IPS-11a (cell line): ENCODE results near the gene NCOR1.
"Not testable (repeated sequence)": the region's sequence is repeated elsewhere in the genome, so short reads cannot be mapped to it uniquely, and the experiment has no call there.

ENCODE experiments used
- H3K4me3 ChIP-seq: one replicate; pipeline ENCODE4 v1.5.1; 2013; ENCODE audit warnings: low read depth, low read length, control low read depth

The NCOR1 gene

DNA sequence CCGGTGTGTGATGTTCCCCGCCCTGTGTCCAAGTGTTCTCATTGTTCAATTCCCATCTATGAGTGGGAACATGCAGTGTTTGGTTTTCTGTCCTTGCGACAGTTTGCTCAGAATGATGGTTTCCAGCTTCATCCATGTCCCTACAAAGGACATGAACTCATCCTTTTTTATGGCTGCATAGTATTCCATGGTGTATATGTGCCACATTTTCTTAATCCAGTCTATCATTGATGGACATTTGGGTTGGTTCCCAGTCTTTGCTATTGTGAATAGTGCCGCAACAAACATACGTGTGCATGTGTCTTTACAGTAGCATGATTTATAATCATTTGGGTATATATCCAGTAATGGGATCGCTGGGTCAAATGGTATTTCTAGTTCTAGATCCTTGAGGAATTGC, 63.0 kb downstream of the NCOR1 start:
- not testable (repeated sequence) for H3K4me3 ChIP-seq

DNA sequence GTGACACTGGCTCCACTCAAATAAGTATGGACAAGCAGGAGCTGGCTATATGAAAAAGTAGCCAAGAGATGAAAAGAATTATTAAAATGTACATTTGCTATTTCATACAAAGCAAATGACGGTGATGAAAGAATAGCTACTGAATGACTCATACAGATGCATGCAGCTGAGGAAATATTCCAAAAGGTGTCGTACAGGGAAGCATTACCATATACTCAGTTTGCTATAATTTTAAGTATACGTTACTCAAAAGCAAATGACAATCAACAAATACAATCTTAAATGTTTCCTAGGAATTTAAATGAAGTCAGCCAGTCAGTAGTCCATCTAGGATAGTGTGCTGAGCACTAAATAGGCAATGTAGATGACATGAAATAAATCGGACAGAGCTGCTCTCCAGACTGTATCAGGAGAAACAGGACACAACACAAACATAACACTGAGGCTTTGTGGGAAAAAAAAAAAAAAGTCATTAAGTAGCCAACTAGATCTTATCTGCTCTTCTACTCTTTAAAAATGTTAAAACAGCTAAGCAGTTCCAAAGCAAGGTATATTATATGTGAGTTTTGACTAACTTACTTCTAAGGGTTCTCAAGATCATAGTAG, 65.0 kb downstream of the NCOR1 start:
- H3K4me3 ChIP-seq: no peak overlapping the region

DNA sequence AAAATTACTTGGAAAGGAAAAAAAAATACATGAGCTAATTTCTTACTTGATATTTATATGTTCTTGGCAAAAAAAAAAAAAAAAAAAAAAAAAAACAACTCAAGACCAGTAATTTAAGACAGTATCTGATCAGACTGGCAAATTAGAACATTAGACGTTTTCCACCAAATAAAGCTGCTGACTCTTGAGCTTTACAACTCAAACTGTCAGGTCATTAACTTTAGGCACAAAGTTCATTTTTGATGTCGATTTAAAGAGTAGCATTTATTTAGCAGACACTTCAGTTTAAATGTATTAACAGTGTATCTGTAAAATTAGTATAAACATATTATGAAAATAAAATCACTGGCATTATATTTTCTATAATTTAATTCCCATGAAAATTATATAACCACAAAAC, 66.7 kb downstream of the NCOR1 start:
- H3K4me3 ChIP-seq: no peak overlapping the region

DNA sequence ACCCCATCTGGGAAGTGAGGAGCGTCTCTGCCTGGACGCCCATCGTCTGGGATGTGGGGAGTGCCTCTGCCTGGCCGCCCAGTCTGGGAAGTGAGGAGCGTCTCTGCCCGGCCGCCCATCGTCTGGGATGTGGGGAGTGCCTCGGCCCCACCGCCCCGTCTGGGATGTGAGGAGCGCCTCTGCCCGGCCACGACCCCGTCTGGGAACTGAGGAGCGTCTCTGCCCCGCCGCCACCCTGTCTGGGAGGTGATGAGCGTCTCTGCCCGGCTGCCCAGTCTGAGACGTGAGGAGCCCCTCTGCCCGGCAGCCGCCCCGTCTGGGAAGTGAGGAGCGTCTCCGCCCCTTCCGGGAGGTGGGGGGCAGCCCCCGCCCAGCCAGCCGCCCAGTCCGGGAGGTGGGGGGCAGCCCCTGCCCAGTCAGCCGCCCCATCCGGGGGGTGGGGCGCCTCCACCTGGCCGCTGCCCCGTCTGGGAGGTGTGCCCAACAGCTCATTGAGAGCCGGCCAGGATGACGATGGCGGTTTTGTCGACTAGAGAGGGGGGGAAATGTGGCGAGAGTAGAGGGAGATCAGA, 69.9 kb downstream of the NCOR1 start:
- H3K4me3 ChIP-seq: not testable (repeated sequence)

DNA sequence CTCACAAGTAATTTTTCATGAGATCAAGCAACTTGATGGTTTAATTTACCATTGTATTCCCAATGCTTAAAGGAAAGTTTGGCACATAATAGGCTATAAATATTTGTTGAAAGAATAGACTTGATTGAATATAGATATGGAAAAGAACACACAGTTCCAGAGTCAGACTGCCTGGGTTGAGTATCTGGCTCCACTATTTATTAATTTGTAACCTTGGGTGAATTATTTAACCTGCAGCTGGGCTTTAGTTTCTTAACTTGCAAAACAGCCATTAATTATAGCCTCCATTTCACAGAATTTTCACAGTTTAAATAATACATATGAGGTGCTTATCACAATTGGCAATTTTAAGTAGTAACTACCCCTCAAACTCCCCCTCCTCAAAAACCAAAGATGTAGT, 73.6 kb downstream of the NCOR1 start:
- H3K4me3 ChIP-seq: no peak overlapping the region

DNA sequence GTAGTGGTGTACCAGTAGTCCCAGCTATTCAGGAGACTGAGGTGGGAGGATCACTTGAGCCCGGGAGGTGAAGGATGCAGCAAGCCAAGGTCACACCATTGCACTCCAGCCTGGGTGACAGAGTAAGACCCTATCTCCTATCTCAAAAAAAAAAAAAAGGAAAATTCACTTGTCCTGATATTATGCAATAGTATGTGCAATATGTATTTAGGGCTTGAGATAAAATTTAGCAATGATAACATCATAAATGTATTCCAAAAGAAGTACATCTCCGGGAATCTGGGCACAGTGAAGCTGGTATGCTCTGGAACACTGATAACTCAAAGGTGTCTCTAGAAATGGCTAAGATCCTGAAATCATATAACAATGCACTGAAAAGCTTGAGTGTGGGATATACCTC, 74.5 kb downstream of the NCOR1 start:
- no peak overlapping the region for H3K4me3 ChIP-seq

DNA sequence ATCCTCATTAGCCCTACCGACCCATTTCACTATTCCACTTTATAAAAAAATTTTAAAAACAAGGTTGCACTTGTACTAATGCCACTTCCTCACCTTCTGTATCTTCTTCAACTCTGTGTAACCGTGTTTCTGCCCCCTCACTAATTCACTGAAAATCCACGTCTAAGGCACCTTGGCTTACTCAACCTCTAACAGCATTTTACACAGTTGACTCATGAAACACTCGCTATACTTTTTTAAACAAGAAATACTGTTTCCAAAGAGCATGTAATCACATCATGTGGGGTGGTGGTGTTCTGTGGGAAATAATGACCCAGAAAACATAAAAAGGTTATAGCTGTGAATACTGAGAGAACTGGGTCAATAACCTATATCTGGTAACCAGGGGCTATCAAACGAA, 79.9 kb downstream of the NCOR1 start:
- no peak overlapping the region for H3K4me3 ChIP-seq

DNA sequence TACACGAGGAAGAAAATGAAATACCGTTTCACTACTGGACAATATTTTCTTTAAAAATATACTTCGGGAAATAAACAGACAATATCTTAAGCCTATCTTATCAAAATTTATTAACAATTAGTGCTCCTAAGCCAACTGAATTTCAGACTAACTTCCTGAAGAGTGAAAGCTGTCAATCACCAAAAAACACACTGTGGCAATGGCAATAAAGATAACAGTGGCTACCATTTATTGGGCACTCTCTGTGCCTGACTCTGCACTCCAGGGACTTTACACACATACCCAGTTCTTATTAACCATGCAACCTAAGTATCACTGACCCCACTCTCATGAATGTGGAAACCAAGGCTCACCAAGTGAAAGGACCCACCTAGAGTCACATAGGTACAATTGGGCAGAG, 83.7 kb downstream of the NCOR1 start:
- no peak overlapping the region for H3K4me3 ChIP-seq

DNA sequence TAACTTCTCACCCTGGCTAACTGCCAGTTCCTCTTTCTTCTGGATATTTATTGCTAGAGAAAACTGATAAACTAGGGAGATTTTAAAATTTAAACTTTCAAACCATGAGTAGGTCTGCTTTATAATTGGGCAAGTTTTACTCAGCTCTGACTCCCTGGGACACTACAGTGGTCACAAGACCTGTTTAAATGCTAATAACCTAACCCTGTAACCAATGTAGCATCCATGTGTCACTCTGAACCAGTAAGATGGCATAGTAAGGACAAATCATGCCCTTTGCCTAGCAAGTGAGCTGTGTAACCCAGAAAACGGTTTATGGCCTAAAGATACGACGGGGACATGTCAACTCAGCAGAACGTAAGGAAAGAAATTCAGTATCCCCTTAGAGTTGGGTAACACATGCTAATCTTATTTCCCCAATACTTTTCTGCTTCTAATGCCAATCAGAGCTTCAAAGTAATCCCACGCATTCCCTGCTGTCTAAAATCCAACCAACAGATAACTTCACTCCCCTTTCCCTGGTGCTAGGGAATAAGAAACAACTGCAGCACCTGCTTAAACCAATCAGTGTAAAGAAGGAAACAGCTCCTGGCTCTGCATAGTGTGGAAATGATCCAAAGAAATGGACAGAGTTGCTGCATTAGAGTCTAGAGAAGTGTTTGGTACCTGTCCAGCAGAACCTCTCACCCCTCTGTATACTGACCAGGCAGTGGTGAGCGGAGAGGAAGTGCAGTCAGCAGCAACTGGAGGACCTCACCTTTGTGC, 85.7 kb downstream of the NCOR1 start:
- no peak overlapping the region for H3K4me3 ChIP-seq

DNA sequence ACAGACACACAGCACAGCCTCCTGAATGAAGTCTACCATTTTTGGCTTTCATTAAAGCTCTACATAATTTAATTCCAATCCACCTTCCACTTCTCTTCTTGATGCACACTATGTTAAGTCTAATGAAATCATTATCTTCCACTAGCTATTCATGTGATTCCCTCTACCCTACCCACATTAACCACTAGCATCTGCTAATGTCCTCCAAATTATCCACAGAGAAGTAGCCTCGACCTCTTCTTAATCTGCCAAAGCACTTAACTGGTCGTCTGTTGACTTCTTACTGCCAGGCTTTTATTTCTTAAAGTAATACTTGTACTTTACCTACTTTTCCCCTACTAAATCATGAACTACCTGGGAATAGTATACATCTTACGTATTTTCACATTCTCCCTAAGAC, 91.8 kb downstream of the NCOR1 start:
- no peak overlapping the region for H3K4me3 ChIP-seq

DNA sequence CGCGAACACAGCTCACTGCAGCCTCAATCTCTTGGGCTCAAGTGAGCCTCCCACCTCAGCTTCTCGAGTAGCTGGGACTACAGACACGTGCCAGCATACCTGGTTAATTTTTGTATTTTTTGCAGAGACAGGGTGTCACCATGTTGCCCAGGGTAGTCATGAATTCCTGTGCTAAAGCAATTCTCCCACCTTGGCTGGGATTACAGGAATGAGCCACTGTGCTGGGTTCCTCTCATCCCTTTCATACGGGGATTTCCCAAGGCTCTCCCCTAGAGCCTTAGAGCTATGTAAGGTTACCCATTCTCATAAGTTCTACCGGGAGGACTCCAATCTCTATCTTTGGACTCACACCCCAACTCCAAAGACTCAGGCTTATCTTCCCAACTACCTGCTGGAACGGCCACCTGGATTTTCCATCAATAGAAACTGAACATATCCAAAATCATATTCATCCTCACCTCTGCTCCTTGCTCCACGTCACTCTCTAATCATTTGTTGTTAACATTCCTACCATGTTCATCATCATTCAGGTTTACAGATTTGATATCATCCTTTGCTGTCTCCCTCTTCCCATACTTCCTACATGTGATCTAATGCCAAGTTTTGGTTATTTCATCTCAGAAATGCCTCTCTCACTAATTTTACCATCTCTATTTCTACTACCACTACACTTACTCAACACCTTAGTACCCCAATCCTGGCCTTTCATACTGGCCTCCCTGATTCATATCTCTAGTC, 92.5 kb downstream of the NCOR1 start:
- no peak overlapping the region for H3K4me3 ChIP-seq

DNA sequence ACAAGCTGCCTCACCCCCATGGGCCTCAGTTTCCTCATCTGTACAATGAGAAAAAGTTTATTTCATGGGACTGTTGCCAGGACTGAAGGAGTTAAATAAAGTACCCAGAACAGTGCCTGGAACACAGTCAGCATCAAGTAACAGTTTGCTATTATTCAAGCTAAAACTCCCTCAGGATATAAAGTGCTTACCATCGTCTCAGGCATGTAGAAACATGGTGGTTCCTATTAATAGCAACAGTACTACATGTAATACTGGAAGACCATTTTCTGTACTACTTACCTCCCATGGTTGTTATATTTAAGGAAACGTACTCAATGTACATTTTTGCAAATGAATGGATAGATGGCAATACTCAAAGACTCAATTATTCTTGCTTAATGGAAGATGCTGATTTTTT, 93.4 kb downstream of the NCOR1 start:
- H3K4me3 ChIP-seq: no peak overlapping the region

DNA sequence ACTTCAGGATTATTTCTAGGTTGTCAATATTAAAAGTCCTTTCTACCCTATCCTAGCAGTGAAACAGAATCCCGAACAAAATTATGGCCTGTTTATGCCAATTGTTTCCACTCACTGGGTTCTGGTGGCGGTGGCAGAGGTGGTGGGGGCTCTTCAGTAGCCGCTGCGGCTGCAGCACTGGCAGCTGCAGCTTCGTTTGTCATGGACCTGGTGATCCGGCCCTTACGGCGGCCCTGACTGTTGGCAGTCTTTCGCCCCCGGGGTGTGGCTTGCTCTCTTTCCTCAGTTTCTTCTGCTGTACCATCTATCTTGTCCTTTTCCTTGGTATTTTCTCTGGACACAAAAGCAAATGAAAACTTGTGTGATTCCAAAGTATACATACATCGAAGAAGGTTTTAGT, 94.4 kb downstream of the NCOR1 start:
- no peak overlapping the region for H3K4me3 ChIP-seq

DNA sequence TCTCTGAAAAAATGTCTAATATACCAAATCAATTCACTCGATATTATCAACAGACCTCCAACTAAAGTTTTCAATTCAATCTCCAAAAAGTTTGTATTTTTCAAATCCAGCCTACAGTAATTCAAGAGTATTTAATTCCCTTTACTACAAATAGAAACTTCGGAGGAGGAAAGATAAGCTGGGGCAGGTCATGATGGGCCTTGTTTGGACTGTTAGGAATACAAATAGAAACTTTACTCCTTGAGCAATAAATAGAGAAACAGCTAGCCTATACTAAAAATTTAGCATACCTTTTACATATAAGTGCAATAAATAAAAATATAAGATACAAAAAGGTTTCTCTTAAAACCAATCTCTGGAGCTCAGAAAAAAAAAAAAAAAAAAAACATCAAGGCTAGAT, 98.2 kb downstream of the NCOR1 start:
- H3K4me3 ChIP-seq: no peak overlapping the region

DNA sequence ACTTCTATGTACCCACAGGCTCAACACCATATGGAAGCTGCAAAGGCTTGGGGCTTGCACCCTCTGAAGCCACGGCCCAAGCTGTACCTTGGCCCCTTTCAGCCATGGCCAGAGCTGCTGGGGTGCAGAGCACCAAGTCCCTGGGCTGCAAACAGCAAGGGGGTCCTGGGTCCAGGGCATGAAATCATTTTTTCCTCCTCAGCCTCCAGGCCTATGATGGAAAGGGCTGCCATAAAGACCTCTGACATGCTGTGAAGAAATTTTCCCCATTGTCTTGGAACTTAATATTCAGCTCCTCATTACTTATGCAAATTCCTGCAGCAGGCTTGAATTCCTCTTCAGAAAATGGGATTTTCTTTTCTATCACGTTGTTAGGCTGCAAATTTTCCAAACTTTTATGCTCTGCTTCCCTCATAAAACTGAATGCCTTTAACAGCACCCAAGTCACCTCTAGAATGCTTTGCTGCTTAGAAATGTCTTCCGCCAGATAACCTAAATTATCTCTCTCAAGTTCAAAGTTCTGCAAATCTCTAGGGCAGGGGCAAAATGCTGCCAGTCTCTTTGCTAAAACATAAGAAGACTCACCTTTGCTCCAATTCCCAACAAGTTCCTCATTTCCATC, 100.1 kb downstream of the NCOR1 start:
- H3K4me3 ChIP-seq: not testable (repeated sequence)

DNA sequence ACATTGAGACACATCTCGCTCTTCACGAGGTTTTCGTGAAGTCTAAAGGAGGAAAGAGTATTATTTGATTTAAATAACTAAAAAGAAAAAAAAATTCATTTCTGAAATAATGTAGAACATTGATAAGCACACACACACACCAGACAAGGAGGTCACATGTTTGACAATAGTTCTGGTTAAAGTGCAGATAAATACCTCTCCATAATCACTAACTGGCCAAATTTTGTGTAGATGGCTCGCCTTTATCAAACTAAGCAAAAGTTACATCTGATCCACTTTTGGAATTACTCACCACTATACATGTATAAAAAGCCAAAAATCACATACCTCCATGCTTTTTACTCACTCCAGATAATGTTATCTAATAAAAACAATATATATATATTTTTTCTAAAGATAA, 106.5 kb downstream of the NCOR1 start:
- no peak overlapping the region for H3K4me3 ChIP-seq

DNA sequence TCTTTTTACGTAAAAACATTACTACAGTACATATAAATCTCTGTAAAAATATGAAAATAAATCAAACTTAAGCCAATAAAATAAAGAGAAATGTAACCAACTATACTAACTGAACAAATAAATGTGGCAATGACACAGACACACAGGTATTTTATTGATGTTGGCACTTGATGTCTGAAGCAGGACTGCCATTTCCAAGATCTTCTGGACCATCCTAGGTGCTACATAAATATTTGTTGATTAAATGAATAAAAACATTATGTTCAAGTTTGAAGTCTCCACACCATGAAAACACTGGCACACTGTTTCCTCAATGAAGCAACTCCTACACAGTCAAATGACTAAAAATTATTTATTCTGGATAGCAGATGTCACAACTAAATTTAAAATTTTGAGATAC, 106.9 kb downstream of the NCOR1 start:
- no peak overlapping the region for H3K4me3 ChIP-seq

DNA sequence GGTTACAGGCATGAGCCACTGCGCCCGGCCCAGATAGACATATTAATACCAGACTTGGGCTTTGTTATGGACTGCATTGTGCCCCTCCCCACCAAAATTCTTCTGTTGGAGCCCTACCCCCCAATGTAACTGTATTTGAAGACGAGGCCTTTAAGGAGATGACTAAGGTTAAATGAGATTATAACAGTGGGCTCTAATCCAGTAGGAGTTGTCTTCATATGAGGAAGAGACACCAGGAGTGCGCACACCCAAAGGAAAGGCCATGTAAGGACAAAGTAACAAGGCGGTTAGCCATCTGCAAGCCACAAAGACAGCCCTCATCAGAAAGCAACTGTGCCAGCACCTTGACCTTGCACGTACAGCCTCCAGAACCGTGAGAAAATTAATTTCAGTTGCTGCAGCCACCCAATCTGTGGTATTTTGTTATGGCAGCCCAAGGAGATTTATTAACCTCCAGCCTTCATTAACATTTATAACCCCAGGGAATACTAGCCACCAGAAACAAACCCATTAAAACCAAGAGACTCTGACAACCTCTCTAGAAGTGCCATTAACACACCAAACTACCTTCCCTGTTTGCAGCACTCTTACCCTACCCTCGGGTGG, 108.1 kb downstream of the NCOR1 start:
- no peak overlapping the region for H3K4me3 ChIP-seq

DNA sequence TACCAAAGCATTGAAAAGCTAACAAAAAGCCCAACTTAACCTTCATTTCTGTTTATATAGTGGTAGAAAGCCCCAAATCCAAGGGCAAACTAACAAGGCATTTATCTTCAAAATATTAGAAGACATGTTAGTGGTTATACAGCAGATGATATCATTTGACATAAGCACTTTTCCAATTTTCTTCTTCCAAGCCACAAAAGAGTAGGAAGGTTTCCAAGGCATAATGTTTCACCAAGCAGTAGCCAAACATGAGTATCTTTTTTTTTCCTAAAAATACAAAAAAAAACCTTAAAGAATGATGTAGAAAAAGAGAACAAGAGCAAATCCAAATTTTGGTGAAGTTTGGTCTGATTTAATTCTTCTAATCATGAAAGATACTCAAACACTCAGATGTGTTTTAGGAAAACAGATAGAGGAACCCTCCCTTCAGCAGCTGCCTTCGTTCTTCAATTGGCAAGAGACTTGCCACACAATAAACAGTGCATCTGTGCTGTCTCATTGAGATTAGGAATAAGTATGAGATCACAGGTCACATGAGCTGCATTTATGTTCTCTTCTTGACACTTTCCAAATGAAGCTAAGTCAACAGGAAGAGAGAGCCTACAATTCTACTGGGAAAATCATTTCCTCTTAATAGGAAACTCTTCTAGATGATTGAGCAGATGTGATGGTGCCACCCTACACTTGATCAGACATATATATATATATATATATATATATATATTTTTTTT, 109.0 kb downstream of the NCOR1 start:
- no peak overlapping the region for H3K4me3 ChIP-seq

DNA sequence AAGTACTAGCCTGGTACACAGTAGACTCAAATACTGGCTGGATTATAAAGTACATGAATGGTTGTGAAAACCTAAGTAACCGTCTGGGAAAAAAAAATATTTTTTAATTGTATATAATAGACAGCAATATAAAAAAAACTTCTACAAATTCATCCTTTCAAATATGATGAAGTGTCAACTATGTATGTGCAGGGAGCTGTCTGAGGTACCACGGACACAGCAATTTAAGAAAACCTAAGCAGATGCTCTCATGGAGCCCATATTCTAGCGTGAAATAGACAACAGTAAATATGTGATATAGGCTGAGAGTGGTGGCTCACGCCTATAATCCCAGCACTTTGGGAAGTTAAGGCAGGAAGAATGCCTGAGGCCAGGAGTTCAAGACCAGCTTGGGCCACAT, 111.1 kb downstream of the NCOR1 start:
- no peak overlapping the region for H3K4me3 ChIP-seq
